ENCODE data around the gene ZNF483. TPM values are rescaled to one million over a fixed set of nuclear protein-coding genes. Genes with fewer than 3 reads are reported as not detected.

The ZNF483 gene
- total RNA-seq, 6 experiments from 2014 or later = 0.33 to 0.94 (median 0.84) TPM

- peaks cover 48% of the 10 kb centered on the region for H3K4me1 Mint-ChIP-seq (ENCODE audit: low read depth)
- peak overlapping the region; percentile 94 for H3K27ac Mint-ChIP-seq
- no peak for TF ChIP-seq CTCF (IDR thresholded peaks at IDR 0.05)
- H3K9me3 Mint-ChIP-seq = no peaks in the 10 kb centered on the region
- DNase-seq = peak; percentile 42
- H3K36me3 Mint-ChIP-seq (ENCODE audit: low read depth) = peaks cover 14% of the 10 kb centered on the region; the same call in 1 of the 2 replicates
- H3K4me3 Mint-ChIP-seq = peak overlapping the region; percentile 95
- H3K27me3 Mint-ChIP-seq (ENCODE audit: insufficient read depth) = peaks cover 4% of the 10 kb centered on the region; the same call in 1 of the 2 replicates
Observed at GRCh38 chr9:111598733-111599091, 73.7 kb downstream of the ZNF483 start.

- TF ChIP-seq CTCF (IDR thresholded peaks at IDR 0.05) = no peak
- peak within 1 kb of the TSS; percentile 94 for H3K27ac Mint-ChIP-seq
- H3K4me1 Mint-ChIP-seq (ENCODE audit: low read depth) = peaks cover 48% of the 10 kb centered on the region
- peaks cover 4% of the 10 kb centered on the region; the same call in 1 of the 2 replicates for H3K27me3 Mint-ChIP-seq (ENCODE audit: insufficient read depth)
- H3K9me3 Mint-ChIP-seq = no peaks in the 10 kb centered on the region
- DNase-seq = peak; percentile 79
- peaks cover 9% of the 10 kb centered on the region; the same call in 1 of the 2 replicates for H3K36me3 Mint-ChIP-seq (ENCODE audit: low read depth)
- peak within 1 kb of the TSS; percentile 95 for H3K4me3 Mint-ChIP-seq
Observed at GRCh38 chr9:111599092-111599954, 74.3 kb downstream of the ZNF483 start, which contains the start of gene PTGR1. Gene PTGR1, minus strand, starts transcription at chr9:111599647. Its CDS starts 2,225 bp downstream, at chr9:111597422.

- Mint-ChIP-seq H3K4me1 (ENCODE audit: low read depth) (peaks cover 48% of the 10 kb centered on the region), H3K4me3 (peak overlapping the region; percentile 95), H3K27ac (peak overlapping the region; percentile 94), H3K36me3 (ENCODE audit: low read depth) (peaks cover 9% of the 10 kb centered on the region; the same call in 1 of the 2 replicates), H3K27me3 (ENCODE audit: insufficient read depth) (peaks cover 4% of the 10 kb centered on the region; the same call in 1 of the 2 replicates), H3K9me3 (no peaks in the 10 kb centered on the region)
- TF ChIP-seq CTCF (IDR thresholded peaks at IDR 0.05) = no peak
- DNase-seq = no peak
Observed at GRCh38 chr9:111599955-111600343, 75.0 kb downstream of the ZNF483 start.

- peak; percentile 55 for DNase-seq
- Mint-ChIP-seq H3K36me3 (ENCODE audit: low read depth) (peaks cover 9% of the 10 kb centered on the region; the same call in 1 of the 2 replicates), H3K9me3 (no peaks in the 10 kb centered on the region), H3K4me1 (ENCODE audit: low read depth) (peaks cover 48% of the 10 kb centered on the region), H3K4me3 (0 out of 2 replicates have a peak overlapping the region, but pooled peaks have one; percentile 15), H3K27ac (peak overlapping the region; percentile 74), H3K27me3 (ENCODE audit: insufficient read depth) (peaks cover 4% of the 10 kb centered on the region; the same call in 1 of the 2 replicates)
- TF ChIP-seq CTCF (IDR thresholded peaks at IDR 0.05) = no peak
Observed at GRCh38 chr9:111601237-111602018, 76.4 kb downstream of the ZNF483 start.

GRCh38 chr9:111603041-111603440, 78.1 kb downstream of the ZNF483 start:
- Mint-ChIP-seq H3K4me3 (no peak overlapping the region), H3K27ac (peak overlapping the region; percentile 42)

More at GRCh38 chr9:111603041-111603440, 78.1 kb downstream of the ZNF483 start:
- H3K27me3 Mint-ChIP-seq (ENCODE audit: insufficient read depth) = peaks cover 4% of the 10 kb centered on the region; the same call in 1 of the 2 replicates
- no peaks in the 10 kb centered on the region for H3K36me3 Mint-ChIP-seq (ENCODE audit: low read depth)
- no peak for TF ChIP-seq CTCF (IDR thresholded peaks at IDR 0.05)
- H3K4me1 Mint-ChIP-seq (ENCODE audit: low read depth) = peaks cover 38% of the 10 kb centered on the region
- DNase-seq = no peak
- H3K9me3 Mint-ChIP-seq = no peaks in the 10 kb centered on the region

Measured in HFFc6 (cell line).